Mucosa of gallbladder (tissue), 1 donor: ENCODE measurements around the gene SLC28A1. TPM values are rescaled to one million over a fixed set of nuclear protein-coding genes. Genes with fewer than 3 reads are reported as not detected.

Experiments used
- DNase-seq: peaks from one replicate; pipeline ENCODE4 v3.0.0-alpha.2; 2020; ENCODE audit warnings: low spot score
- total RNA-seq: library from RNA; stranded (reverse); gene quantifications from one replicate; pipeline ENCODE4 v1.2.1, GENCODE V29; 2021
- donor health status: DM: no; HTN: no; CAD: no.

SLC28A1 gene
- total RNA-seq, 1 donor from 2014 or later: 2.6 TPM

DNA sequence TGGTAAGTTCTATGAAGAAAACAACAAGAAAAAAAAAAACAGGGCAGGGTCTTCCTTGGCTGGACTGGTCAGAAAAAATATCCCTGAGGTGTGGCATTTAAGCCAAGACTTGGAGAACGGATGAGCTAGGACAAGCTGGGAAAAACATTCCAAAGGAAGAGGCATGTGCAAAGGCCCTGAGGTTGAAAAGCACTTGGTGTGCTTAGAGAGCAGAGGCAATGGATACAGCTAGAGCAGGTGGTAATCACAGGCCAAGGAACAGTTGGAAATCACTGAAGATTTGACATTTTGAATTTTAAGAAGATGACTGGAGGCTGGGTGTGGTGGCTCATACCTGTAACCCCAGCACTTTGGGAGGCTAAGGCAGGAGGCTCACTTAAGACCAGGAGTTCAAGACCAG lies 54.3 kb downstream of the SLC28A1 start:
- no peak for DNase-seq

DNA sequence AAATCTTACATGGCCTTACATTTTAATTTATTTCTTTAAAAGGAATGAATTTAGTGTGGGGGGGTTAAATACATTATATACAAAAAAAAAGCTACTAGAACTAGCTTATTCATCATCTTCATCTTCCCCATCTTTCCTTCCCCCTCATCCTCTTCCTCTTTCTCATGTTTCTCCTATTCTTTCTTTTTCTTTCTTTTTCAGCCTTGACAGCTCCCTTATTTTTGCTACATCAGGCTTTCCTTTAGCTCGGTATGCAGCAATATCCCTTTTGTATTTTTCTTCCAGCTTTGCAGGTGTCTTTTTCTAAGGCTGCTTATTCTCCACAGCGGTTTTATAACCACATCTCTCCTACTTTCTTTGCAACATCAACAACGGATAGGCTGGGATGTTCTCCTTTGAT lies 55.9 kb downstream of the SLC28A1 start:
- DNase-seq: no peak

DNA sequence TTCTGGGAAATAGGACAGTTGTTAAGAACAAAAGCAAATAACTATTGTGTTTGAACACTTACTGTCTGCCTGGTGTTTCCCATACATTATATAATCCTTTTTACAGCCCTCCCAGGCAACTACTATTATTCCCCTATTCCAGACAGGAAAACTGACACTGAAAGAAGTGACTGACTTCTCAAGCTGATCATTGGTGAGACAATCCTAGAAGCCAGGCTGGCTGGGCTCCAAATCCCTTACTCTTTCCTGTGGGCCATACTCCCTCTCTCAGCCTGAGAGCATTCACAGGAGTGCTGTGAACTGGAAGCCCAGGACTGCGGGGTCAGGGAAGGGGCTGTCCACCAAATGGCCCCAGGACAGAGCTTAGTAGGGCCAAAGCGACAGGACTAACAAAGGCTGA lies 58.0 kb downstream of the SLC28A1 start:
- DNase-seq: no peak

DNA sequence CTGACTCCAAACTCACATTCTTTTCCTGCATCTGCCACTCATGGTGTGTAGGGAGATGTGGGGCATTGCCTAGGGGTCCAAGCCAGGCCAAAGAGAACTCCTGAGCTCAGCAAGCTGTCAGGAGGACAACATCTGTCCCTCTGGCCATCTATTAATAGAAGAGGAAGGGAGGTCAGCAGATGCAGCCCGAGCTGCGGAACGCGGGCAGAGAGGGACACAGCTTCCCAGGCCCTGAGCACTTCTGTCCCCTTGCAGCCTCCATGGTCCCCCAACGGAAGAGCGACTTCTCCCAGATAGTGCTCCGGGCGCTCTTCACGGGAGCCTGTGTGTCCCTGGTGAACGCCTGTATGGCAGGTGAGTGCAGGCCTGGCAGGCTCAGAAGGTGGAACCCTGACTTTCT lies 59.8 kb downstream of the SLC28A1 start:
- DNase-seq: no peak

DNA sequence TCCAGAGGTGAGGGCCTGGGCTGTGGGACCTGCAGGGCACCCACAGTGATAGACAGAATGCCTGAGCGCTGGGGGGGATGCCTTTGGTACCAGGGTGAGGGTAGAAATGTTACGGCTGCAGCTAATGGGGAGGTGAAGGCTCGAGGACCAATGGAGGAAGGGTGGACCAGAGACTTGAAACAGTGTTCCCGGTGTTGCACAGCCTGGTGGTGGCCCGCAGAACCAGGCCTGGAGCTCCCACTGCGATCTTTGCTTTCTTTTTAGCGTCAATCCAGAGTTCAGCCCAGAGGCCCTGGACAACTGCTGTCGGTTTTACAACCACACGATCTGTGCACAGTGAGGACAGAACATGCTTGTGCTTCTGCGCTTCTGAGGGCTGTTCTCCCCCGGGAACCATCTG lies 60.4 kb downstream of the SLC28A1 start:
- no peak for DNase-seq

DNA sequence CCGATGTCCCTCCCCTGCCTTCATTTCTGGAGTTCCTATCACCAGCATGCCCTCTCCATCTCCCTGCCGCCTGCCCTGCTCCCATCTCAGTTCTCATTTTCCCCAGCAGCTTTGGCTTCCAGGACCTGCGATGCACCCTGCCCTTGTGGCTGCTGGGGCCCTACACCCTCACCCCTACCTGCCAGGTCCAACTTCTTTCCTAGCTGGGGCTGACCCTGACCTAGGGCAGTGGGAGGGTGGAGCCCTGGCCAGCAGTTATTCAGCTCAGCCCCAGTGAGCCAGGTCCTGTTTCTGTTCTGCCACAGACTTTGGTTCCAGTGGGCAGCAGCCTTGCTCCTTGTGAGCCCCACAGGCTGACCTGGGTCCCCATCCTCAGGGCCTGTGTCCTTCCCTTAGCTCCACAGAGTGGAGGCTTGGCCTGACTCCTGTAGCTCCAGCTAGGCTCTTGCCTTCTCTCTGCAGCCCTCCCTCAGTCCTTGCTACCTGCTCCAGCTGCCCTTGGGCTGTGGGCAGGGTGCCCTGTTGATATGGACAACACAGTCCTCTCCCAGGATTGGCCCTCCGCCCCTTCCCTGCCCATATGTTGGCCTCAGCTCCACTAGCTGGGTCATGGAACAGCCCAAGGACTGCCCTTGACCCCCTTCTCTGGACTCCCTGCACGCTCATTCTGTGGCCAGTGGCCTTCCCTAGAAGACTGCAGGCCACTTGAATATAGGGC lies 62.5 kb downstream of the SLC28A1 start:
- DNase-seq: no peak

DNA sequence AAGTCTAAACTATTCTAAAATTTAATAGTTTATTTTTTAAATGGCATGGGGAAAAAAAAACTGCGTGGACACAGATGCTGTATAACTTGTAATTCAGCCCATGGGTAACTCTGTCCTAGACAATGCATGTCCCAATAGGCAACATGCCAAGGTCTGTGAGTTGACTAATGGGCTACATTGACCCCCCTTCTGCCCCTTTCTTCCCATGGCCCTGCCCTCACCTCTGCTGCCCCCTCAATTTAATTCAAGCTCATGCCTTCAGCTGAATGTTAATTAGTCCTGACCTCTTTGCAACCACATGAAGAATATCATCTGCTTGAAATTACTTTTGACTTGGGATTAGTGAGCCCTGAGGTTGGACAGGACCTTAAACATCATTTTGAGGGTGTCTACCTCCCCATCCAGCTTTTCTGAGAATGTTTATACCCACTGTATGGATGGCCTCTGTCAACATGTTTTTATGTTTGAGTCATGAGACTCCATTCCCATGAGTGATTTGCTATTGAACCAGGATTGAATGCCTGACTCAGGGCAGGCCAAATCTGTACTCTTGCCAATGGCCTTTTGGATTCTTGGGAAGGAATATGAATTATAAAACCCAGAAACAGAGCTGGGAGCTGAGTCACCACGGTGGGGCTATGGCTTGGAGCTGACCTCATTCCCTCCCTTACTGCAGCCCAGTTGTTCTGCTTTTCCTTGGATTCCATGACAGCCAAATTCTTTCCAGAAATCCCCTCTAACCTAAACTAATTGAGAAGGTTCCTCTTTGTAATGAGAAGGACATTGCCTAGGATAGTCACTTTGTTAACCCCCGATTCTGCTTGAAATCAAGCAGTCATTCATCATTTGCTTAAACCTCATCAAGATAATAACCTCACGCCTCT lies 63.7 kb downstream of the SLC28A1 start:
- DNase-seq: no peak

DNA sequence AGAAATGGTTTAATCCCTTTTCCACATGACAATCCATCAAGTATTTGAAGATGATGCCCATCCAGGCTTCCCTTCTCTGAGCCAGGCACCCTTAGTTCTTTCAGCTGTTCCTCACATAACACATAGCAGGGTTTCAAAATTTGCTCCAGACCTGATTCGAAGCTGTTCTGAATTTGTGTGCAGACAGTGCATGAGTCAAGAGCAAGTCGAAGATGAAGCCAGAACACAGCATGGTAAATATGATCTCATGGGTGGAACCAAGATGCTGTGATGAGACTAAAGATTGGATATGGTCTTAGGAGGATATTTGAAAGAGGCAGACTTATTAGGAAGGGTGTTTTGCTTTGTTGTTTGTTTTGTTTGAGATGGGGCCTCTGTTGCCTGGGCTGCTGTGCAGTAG lies 64.6 kb downstream of the SLC28A1 start:
- DNase-seq: no peak

DNA sequence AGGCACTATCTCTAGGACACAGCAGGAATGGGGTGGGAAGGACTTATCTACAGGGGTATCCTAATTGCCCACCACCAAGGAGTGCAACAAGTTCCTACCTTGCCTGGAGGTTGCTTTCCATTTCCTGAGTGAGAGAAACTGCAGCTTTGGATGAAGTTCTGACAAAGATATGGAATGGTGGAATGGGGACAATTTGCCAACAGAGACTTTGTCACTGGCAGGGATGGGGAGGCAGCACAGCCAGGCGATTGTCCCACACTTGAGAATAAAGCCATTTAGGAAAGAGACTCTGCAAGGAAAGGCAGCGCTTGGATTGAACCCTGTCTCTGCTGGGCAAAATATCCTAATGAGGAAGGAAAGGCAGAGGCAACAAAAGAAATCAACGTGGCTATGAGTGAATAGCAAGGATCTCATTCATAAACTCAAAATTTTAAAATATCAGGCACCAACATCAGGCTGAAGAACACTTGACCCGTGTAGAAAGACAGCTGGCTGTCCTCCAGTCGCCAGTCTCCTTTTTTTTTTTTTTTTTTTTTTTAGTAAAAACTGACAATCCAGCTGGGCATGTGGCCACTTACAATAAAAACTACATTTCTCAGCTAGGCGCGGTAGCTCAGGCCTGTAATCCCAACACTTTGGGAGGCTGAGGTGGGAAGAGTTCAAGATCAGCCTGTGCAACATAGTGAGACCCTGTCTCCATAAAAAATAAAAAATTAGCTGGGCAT lies 65.5 kb downstream of the SLC28A1 start:
- DNase-seq: no peak

DNA sequence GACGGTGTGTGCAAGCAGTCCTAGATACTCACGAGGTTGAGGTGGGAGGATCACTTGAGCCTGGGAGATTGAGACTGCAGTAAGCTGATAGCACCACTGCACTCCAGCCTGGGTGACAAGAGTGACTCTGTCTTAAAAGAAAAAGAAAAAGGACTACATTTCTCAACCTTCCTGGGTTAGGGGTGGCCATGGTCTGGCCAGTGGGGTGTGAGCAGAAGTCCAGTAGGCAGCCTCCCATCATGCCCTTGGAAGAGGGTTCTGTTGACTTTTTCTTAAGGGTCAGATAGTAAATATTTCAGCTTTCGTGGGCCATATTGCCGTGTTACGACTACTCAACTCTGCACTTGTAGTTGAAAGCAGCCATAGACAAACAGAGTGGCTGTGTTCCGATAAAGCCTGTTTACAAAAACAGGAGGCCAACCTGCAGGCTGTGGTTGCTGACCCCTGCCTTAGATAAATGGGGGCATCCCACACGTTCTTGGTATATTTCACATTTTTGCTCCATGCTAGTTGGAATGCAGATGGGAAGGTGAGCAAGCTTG lies 66.2 kb downstream of the SLC28A1 start:
- DNase-seq: no peak

DNA sequence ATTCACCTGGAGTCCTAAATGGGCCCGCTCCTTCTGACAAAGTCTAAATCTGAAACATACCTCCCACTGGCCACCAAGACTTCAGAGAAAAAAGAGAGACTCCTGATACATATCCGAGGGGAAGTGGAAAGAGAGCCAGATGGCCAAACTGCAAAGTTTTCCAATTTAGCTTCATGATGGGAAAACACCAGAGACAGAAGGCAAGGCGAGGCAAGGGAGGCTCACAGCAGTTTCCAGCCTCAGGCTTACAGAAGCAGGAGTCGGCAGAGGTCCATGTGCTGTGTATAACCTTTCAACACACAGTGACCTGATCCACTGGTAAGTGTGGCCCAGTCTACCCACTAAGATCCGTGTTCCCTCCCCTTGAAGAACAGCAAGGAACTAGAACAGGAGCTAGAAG lies 67.3 kb downstream of the SLC28A1 start:
- no peak for DNase-seq

DNA sequence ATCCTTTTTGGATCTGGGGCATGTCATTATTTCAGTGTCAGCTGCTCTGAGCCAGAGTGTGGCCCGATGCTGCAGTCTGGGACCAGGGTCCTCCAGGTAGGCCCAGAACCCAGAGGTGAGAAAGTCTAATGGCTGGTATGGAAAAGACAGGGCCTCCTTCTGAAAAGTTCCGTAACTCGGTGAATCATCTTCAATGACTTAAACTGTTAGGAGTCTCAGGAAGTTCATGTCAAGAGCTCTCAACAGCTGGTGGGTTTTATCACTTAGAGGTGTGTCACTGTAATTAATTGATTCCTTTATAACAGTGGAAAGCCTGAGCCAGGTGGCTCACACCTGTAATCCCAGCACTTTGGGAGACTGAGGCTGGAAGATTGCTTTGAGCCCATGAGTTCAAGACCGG lies 68.7 kb downstream of the SLC28A1 start:
- DNase-seq: no peak

DNA sequence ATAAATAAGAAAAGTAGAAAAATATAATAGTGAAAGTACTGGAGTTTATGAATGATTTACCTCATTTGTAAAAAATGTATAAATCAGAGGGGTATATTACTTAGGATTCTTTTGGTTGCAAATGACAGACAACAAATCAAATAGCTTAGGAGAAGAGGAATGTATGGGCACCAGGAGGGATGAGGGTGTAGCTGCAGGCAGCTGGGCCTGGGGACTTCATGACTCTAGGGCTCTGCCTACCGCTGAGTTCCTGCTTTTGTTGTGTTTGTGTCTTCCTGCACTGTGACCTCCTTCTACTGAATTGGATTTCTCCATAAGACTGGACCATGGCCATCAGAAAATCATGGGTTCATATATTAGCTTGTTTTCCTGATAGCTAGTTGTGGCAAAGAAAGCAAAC lies 69.3 kb downstream of the SLC28A1 start:
- DNase-seq: no peak

DNA sequence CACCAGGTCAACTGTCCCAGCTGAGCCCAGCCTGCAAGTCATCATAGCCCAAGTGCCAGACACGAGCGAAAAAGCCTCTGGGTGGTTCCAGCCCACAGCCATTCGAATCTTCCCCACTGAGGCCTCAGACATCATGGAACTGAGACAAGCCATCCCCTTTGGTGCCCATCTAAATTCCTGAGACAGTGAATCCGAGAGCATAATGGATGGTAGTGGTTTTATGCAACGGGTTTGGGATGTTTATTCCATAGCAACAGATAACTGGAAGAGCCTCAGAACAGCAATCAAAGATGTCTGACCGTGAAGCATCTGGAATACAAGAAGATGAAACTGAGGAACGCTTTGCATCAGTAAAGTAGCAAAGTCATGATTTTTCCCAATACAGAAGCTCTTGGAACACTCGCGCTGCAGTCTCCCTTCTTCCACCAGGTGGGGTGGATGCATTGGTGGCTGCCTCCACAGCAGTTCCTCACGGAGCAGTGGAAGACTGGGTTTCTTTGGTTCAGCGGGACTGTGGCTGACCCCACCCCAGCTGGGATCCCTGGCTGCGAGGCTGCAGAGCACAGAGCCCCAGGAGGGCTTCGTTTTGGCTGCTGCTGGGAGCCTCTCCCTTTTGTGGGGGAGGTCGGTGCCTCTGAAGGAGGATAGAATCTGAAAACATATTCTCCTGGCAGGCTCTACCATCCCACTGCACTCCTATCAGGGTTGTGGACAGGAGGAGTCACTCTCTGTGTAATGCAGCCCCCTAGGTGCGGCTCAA lies 70.8 kb downstream of the SLC28A1 start:
- DNase-seq: peak; percentile 75

DNA sequence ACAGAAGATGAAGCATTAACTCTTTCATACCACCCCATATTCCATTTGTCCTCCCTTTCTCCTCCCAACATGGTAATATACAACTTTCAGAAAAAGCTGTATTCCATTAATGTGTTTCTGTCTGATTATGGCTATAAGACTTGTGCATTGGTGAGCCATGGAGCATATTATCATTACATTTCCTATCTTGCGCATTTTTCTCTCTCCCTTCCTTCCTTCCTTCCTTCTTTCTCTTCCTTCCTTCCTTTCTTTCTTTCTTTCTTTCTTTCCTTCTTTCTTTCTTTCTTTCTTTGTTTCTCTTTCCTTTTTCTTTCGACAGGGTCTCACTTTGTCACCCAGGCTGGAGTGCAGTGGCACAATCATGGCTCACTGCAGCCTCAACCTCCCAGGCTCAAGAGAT lies 71.7 kb downstream of the SLC28A1 start:
- DNase-seq: no peak

DNA sequence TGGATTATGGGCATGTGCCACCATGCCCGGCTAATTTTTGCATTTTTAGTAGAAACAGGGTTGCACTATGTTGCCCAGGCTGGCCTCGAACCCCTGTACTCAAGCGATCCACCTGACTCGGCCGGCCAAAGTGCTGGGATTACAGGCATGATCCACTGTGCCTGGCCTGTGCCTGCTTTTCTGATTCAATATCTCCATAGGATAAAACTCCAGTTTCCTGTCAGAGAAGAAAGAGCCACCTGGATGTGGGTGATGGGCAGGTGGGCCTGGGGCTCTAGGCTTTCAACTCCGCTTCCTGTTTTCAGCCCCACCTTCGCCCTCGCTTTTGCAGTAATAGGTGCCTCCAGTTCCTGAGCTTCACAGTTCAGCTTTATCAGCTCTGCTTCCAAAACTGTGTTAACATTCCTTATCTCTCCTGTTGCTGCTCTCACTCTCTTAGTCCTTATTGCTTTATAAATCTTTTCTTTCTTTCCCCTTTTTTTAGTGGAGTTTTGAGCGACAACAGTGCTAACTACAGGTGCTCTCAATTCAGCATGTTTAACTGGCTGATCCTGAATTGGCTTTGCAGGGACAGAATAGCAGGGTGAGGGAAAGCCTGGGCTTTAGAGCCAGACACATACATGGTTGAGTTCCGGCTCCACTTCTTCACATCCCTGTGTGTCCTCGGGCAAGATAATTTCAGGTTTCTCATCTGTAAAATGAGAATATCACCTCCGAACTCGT lies 76.1 kb downstream of the SLC28A1 start:
- no peak for DNase-seq

DNA sequence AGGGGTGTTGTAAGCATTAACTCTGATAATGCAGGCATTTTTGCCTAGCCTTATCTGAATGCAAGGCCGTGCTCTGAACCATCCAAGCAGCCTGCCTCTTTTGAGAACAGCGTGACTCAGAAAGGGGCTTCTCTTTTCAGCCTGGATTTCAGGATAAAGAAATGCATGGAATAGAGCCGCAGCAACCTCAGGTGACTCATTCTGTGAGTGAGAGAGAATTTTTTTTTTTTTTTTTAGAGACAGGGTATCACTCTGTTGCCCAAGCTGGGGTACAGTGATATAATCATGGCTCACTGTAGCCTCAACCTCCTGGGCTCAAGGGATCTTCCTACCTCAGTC lies 76.6 kb downstream of the SLC28A1 start:
- DNase-seq: no peak

DNA sequence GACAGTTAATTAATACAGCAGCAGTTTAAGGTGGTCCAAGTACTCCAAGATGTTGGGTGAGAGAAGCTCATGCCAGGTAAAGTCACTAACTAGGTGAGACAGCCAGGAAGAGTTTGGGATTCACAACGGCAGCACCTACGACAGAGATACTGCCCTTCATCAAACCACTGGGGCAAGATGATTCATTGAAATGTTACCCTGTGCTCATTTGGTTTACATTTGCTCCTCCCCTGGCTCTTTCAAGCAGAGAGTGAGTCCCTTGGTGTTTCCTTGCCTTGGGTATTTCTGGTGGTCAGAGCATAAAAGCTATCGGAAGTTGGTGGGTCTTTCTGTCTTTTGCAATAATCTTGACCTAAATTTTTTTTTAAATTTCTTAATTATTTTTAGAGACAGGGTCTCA lies 77.2 kb downstream of the SLC28A1 start:
- no peak for DNase-seq

DNA sequence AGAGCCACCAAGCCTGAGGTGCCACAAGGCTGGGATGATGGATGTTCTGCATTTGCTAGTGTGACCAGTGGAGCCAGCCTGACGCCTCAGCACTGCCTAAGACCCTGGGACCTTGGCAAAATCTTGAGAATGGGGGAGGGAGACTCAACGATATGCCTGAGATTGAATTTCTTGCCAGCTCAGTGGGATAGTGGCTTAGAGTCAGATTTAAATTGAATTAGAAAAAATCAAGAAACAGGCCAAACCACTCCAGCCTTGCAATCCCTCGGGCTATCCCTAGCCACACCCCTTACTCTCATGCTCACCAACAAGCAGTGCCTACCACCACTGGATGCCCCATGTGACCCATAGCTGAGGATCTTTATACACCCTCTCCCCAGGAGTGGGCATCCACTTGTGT lies 78.5 kb downstream of the SLC28A1 start:
- no peak for DNase-seq

DNA sequence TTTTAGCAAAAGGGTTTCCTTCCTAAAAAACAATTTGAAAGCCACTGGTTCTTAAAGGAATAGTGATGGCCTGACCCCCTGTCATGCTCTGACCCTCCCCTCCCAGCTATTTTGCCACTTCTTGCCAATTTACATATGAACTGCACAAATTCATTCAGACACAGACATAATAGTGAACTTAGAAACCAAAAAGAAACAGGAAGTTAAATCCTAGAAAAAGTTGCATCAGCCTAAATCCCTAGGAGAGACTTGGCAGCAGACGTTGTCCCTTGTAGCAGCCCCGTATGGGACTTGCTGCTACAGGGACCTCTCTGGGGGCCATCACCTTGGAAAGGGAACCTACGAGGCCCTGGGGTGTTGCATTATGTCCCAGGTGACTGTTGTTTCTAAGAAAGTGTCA lies 82.9 kb downstream of the SLC28A1 start:
- DNase-seq: no peak

DNA sequence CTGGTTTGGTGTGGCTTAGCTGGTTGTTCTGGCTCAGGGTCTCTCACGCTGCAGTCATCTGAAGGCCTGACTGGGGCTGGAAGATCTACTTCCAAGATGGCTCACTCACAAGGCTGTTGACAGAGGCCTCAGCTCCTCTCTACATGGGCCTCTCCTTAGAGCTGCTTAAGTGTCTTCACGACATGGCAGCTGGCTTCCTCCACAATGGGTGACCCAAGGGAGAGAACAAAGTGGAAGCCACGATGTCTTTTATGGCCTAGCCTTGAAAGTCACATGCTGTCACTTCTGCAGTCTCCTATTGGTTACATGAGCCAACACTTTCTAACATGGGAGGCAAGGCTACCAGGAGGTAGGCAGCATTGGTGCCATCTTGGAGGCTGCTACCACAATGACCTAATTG lies 83.8 kb downstream of the SLC28A1 start:
- no peak for DNase-seq
